UCSD-AML1 (cell line): ENCODE results near the gene GGNBP2.

Experiments used
- DNase-seq: peaks from one replicate; lab custom pipeline; 2025; ENCODE audit not compliant: unreplicated experiment; lab: John Stamatoyannopoulos, UW

The GGNBP2 gene

DNA sequence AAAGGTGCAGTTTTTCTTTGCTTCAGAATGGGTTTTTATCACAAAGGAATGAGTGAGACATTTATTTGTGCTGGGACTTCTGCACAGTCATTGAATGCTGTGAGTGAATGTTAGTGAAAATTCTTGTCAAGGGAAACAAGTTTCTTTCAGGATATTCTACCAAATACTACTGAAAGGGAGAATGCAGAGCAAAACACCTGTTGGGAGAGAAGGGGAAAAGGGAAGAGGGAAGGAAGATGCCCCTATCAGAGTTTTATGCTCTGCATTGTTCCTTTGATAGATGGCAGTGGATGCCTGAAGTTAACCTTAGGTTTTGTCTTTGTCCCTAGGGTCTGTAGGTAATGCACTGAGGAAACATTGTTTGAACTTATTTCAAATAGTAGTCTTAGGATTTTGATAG lies 3.1 kb downstream of the GGNBP2 start:
- DNase-seq: no peak

DNA sequence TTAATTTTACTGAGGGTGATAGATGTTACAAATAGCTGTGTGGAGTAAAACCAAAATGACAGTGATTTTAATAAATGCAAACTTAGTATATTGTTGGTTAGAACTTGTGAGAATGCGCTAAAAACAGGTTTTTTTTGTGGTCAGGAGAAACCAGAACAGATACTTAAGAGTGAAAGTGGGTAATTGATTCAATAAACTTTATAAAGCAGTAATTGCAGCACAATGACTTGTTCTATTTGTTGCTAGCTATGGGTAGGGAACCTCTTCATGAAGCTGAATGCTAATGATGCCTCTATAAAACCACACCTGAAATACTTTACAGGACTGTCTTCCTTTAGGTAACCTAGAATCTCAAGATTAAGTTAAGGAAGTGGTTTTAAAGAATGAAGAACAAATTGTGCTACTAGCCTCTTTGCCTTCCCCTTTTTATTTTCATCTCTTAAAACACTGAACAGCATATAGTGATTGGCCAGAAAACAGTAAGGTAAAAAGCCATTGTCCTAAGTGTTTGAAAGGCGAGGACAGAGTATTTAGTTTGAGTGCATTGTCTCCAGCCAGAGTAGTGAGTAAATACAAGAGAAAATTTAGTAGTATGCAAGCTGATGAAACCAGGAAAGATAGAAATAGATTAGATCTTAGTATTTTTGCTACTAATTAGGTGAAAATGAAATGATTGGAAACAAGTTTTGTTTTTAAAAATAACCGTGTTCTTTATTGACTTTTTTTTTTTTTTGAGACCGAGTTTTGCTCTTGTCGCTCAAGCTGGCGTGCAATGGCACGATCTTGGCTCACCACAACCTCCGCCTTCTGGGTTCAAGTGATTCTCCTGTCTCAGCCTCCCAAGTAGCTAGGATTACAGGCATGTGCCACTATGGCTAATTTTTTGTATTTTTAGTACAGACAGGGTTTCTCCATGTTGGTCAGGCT lies 6.0 kb downstream of the GGNBP2 start:
- DNase-seq: no peak

DNA sequence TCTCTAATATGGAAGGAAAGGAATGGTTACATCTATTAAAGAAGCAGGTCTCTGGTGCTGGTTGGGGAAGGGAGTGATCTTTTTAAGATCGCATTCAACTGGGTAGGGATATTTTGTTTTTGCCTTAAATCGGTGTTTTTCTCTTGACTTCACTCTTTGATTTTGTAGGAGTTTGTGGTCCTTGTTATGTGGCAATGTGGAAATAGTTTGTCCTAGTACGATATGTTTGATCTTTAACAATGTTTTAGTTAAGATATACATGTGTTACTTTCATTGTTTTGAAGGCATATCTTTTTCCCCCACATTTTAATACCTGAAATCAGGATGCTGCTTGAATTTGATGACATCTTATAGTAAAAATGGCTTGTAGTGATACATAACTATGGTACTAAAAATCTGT lies 8.7 kb downstream of the GGNBP2 start:
- DNase-seq: no peak

DNA sequence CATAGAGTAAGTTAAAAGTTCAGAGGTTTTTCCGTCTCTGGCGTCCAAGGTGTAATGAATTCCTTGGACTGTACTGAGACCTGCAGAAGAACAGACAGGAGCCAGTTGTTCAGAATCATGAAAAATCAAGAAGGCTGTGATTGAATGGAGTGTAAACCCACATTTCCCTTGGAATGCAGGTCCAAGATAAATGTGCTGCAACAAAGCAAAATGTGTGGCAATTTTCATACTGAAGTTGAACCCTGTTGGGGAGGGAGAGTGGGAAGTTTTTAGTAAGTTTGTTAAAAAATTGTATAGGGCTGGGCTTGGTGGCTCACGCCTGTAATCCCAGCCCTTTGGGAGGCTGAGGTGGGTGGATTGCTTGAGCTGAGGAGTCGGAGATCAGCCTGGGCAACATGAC lies 21.4 kb downstream of the GGNBP2 start:
- no peak for DNase-seq

DNA sequence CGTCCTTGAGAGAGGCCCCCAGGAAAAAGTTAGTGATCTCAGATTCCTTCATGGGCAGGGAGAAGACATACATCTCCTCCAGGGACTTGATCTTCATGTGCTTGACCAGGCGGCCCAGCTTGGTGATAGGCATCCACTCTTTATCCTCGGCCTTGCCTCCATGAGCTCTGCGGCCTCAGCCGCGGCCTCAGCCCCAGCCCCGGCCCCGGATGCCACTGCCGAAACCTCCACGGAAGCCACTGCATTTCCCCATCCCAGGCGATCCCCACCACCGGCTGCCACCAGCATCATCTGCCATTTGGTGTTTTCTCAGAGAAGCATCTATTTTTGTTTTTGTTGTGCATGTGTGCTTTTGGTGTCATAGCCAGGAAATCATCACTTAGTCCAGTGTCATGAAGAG lies 30.3 kb downstream of the GGNBP2 start:
- DNase-seq: no peak

DNA sequence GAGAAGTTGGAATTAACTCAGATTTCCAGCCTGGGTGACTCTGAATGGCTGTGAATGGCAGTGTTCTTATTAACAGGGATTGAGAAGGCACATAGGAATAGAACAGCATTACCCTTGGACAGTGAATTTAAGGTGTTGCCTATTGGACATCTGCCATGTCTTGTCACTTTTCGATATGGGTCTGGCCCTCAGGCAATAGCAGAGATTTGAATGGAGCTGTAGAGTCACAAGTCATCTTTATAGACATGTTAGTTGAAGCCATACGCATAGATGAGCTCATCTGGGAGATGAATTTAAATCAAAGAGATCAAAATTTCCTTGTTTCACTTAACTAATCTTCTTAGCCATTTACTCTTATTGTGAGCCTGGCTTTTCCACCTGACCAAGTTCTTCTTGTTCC lies 32.1 kb downstream of the GGNBP2 start:
- no peak for DNase-seq

DNA sequence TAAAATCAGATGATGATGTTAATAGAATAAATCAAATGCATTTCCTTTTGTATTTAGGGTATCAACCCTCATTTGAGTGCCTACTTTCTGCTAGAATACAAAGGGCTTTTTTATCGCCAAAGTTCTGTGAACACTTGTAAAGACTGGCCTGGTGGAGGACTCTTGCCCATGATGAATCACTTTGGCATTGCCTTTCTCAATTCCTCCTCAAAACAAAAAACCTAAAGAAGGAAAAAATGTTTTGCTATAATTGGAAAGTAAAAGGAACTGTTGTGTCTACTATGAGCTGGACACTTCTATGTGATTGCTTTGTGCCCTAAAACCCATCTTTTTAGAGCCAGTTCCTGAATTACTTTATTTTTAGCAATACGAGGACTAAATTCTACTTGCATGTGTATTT lies 34.0 kb downstream of the GGNBP2 start:
- no peak for DNase-seq

DNA sequence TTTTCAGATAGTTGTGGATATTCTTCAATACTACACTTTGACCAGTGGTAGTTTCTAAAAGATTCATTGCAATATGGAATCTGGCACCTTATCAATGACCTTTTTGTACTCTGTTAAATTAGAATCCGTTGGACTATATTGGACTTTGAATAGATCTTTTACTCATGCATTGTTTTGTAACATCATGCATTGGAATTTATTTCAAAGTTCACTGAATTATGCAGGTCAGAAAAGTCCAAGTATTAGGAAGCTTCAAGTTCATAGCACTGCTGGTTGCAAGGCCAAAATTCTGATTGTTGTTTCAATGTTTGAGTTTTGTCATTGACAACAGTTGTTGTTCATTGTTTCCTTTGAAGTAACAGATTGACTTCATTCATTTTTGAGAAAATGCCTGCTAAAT lies 39.1 kb downstream of the GGNBP2 start:
- DNase-seq: no peak

DNA sequence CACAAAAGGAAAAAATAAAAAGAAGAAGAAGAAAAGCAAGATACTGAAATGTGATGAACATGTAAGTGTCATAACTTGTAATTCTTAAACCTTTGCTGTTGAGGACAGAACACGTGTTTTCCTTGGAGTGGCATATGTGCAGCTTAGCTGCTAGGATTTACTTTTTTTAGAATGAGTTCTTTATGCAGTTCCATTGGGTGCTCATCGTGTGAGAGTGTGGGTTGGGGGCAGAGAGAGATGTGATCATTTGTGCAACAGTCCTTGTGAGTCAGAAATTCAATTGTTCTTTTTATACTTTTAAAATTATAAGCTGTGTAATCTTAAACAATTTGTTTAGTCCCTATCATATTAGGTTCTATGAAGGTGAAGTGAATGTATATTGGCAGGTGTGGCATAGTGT lies 41.4 kb downstream of the GGNBP2 start:
- no peak for DNase-seq

DNA sequence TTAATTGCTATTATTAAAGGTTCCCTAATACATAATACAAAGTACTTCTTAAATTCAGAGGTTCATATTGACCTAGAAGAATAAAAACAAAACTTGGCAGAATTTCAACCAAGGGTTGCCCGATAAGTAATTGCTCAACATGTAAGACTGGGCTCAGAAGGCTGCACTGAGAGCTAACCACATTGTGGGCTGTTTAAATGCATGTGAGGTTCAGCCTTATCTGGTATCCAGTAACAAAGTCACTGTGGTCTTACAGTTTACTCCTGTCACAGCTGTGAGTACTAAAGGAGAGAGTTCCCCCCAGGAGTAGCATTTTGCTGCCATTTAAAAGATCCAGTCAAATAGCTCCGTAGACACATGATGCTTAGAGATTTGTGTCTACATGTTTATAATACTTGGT lies 45.4 kb downstream of the GGNBP2 start:
- DNase-seq: no peak

DNA sequence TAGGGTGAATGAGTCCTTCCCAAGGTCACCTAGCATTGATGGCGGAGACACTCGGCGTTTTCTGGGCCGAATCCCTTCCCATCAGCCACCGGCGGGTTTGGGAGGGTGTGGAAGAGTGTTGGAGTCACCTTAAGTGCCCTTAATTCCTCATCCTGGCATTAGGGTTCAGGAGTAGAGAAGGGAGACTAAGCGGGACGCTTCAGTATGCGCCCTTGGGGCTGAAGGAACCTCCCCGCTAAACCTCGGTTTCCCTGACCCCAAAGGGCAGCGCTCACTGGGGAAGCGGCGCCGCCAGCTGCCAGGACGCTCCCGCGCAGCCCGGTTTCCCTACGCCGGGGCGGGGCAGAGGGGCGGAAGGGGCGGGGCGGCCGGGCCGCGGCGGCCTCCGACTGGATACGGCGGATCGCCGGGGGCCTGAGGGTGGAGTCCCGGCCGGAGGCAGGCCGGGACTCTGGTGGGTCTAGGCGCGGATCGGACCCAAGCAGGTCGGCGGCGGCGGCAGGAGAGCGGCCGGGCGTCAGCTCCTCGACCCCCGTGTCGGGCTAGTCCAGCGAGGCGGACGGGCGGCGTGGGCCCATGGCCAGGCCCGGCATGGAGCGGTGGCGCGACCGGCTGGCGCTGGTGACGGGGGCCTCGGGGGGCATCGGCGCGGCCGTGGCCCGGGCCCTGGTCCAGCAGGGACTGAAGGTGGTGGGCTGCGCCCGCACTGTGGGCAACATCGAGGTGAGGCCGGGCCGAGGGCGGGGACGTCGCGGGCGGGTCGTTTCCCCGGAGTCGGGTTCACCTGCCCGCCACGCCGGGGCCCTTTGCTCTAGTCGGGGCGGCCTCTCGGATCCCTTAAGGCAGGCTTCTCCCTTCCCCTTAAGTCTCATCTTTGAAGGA lies 47.0 kb downstream of the GGNBP2 start, which contains the start of gene DHRS11:
Gene DHRS11, plus strand, starts transcription at position 446 of the 882 bp plus-strand sequence. Its CDS starts 131 bp downstream, at position 577.
- DNase-seq: peak; percentile 81

DNA sequence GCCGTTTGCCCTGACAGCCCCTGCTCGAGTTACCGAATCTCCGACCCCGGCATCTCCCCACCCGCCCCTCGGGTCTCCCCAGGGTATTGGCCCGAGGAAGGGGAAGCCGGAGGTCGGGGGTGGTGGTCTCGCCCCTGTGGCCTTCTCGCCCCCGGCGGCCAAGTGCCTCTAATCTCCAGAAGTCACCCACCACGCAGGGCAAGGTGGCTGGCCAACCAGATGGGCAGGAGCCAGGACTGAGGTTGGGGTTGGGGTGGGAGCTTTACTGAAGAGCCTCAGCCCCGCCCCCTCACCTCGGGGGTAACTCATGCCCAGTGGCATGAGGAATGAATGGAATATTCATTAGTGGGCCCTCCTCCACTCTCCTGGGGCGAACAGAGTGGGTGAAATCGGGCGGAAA lies 47.6 kb downstream of the GGNBP2 start:
- no peak for DNase-seq

DNA sequence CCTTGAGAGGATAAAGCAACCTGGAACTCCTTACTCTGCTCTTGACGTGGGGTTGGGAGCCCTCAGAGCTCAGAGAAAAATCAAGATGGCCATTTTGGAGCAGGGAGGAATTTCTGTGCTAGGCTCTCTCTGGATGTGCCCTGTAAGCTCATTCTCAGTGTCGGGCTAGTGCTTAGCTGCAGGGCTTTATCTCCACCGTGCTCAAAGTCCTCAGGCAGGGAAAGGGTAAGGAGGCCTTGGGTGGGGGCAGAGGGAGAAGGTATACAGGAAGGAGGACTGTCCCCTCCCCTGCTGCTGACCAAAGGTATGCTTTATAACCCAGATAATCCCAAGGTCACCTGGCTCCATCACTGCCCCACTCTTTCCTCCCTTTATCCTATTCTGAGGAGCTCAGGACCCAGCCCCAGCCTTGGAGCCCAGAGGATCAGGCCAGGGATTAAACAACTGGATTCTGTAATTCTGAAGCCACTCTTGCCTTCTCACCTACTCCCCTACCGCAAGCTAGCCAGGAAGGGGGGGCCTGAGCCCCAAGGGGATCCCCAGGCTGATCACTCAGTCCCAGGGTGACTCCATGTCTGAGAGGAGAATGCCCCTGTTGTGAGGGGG lies 48.1 kb downstream of the GGNBP2 start:
- DNase-seq: no peak

DNA sequence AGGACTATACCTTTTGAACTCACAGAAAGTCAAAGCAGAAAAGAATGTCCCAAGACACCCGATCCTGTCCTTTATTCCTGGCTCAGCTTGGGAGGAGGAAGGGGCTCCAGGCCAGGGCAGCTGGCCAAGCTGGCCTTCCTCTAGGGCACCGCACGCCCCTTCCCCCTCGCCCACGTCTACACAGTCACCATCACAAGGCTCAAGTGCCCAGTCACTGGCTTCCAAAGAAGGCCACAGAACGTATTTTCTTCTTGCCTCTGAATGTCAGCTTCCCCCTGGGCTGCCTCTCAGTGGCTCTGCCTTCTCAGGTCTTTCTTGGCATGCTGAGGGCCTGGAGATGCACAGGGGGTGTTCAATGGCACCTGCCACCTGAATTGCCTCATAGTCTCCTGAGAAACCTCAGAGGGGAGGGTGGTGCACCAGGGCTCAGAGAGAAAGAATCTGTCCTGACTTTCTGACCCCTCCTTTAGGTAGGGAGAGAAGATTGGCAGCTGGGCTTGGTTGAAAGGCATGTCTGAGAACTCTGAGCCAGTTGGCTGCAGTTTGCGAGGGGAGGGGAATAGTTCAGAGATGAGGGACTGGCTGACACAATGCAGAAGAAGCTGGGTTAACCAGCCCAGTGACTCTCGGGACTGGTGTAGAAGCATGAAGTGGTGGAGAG lies 49.1 kb downstream of the GGNBP2 start:
- DNase-seq: no peak

DNA sequence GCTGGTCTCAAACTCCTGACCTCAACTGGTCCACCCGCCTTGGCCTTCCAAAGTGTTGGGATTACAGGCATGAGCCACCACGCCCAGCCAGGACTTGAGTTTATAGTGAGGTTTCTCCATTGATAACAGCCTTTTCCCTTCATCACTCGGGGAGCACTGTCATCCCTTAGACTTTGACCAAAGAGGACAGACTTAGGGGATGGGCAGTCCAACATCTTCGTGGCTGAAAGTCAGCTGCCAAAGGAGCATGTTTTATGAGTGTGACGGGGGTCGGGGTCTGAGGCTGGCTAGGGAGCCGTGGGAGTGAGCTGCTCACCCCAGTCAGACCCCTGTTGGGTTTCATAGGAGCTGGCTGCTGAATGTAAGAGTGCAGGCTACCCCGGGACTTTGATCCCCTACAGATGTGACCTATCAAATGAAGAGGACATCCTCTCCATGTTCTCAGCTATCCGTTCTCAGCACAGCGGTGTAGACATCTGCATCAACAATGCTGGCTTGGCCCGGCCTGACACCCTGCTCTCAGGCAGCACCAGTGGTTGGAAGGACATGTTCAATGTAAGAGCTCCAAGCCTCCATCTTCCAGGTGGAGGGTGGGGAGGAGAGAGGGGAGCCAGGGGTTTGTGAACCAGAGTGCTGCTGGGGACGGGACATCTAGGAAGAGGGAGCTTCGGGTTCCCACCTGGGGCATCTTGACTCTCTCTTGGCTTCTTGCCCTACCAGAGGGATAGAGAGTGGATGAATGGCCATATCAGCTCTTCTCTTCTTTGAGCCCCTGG lies 50.1 kb downstream of the GGNBP2 start:
- no peak for DNase-seq

DNA sequence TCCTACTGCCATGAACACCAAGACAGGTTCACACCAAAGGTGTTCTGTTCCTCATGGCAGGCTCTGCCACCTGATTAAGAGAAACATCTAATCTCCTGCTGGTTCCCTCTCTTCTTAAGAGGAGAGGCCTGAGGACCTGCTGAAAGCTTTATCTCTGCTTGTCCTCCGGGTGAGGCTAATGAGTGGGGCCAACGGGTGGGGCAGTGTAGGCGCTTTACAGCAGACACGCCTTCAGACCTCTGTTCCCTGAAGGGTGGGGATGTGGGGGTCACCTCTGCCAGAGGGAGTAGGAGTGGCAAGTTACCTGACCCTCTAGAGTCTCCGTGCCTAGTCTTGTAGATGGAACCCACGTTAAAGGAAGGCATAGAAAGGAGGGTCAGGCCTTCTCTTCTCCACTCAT lies 52.5 kb downstream of the GGNBP2 start:
- no peak for DNase-seq

DNA sequence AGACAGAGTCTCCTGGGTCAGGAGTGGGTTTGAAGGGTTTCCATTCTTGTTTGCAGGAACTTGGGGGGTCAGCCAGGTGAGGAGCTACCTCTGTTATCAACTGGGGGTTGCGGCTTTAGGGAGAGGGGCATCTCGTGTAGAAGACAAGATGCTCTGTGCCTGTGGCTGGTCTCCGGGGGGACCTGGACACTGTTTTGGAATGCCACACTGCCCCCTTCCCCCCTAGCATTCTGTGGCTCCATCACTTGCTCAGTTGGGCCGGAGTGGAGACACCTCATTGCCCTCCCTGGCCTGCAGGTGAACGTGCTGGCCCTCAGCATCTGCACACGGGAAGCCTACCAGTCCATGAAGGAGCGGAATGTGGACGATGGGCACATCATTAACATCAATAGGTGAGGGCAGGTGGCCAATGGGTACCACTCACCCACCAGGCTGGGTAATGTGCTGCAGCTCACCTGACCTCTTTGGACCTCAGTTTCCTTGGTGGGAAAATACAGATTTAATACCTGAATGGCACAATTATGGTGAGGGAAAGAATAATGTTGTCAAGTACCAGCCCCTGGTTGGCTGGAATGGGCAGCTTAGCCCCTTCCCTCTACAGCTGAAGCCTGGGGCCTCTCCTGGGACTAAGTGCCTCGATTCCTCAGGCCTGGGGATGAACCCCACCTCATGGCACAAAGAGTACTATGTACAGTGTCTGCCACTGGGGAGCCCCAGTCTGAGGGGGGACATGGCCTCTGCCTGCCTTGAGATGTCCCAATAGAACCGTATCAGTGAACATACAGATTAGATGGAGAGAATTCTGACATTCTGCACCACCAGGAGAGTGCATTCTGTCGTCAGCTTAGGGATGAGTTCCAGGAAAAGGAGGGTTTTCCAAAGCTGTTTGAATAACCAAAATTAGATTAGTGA lies 53.4 kb downstream of the GGNBP2 start:
- DNase-seq: no peak

DNA sequence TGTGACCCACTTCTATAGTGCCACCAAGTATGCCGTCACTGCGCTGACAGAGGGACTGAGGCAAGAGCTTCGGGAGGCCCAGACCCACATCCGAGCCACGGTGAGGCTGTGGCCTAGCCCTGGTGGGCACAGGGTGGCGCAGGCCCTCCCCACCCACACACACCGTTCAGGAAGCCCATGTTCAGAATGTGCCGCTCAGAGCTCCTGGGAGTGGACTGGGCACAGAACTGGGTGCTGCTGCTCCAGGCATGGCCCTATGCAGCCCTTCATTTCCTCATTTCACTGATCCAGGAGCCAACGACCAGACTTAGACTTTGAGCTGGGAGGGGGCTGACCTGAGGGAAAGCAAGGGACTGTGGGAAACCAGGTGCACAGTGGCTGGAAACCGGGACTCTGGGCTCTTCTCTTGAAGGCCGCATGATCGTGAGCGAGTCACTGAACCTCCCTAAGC lies 54.3 kb downstream of the GGNBP2 start:
- DNase-seq: no peak
